Measurements from ENCODE around the gene HBG2. TPM values are rescaled to one million over a fixed set of nuclear protein-coding genes. Genes with fewer than 3 reads are reported as not detected.

Gene HBG2
- polyA plus RNA-seq, 1 donor from 2014 or later: not detected

DNA sequence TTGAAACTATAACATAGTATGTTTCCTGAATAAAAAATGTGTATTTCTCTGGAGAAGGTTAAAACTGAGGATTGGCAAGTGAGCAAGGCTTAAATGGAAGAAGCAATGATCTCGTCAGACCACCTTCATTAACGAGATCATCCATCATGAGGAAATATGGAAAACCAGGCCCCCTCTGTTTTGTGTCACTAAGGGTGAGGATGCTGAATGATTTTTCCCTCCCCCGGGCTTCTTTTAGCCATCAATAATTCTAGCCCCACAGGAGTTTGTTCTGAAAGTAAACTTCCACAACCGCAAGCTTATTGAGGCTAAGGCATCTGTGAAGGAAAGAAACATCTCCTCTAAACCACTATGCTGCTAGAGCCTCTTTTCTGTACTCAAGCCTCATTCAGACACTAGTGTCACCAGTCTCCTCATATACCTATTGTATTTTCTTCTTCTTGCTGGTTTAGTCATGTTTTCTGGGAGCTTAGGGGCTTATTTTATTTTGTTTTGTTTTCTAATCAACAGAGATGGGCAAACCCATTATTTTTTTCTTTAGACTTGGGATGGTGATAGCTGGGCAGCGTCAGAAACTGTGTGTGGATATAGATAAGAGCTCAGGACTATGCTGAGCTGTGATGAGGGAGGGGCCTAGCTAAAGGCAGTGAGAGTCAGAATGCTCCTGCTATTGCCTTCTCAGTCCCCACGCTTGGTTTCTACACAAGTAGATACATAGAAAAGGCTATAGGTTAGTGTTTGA, 21.0 kb upstream of the HBG2 start:
- Histone ChIP-seq H3K27ac (ENCODE audit: low read length) (no peak overlapping the region), H3K27me3 (ENCODE audit: insufficient read depth, low read depth, low read length) (no peaks in the 10 kb centered on the region), H3K79me2 (replicated peaks; ENCODE audit: insufficient read depth, low read length) (no peaks in the 10 kb centered on the region), H3K9ac (ENCODE audit: low read length) (no peak overlapping the region), H3K9me2 (ENCODE audit: insufficient read depth, low read length) (no peaks in the 10 kb centered on the region), H2AFZ (ENCODE audit: low read depth, low read length) (no peak overlapping the region), H3F3A (ENCODE audit: insufficient read depth, low read length, poor library complexity, severe bottlenecking) (no peaks in the 10 kb centered on the region), H3K36me3 (ENCODE audit: insufficient read depth, low read length) (no peaks in the 10 kb centered on the region), H3K4me2 (ENCODE audit: low read length) (no peak overlapping the region), H3K9me3 (ENCODE audit: low read length) (no peaks in the 10 kb centered on the region), H3K4me3 (ENCODE audit: low read length) (no peak overlapping the region), H4K20me1 (ENCODE audit: insufficient read depth) (no peaks in the 10 kb centered on the region)
- no peak for TF ChIP-seq SMC3 (conservative IDR thresholded peaks at IDR 0.05; ENCODE audit: poor library complexity)
- no peak for TF ChIP-seq POLR2AphosphoS5 (IDR thresholded peaks at IDR 0.05)
- TF ChIP-seq, protein P1, sequence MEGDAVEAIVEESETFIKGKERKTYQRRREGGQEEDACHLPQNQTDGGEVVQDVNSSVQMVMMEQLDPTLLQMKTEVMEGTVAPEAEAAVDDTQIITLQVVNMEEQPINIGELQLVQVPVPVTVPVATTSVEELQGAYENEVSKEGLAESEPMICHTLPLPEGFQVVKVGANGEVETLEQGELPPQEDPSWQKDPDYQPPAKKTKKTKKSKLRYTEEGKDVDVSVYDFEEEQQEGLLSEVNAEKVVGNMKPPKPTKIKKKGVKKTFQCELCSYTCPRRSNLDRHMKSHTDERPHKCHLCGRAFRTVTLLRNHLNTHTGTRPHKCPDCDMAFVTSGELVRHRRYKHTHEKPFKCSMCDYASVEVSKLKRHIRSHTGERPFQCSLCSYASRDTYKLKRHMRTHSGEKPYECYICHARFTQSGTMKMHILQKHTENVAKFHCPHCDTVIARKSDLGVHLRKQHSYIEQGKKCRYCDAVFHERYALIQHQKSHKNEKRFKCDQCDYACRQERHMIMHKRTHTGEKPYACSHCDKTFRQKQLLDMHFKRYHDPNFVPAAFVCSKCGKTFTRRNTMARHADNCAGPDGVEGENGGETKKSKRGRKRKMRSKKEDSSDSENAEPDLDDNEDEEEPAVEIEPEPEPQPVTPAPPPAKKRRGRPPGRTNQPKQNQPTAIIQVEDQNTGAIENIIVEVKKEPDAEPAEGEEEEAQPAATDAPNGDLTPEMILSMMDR (IDR thresholded peaks at IDR 0.05; ENCODE audit: poor library complexity, severe bottlenecking): no peak
- TF ChIP-seq TAF1 (IDR thresholded peaks at IDR 0.05; ENCODE audit: low read depth): no peak
- TF ChIP-seq RAD21 (conservative IDR thresholded peaks at IDR 0.05): no peak
- no peak for TF ChIP-seq EP300 (conservative IDR thresholded peaks at IDR 0.05; ENCODE audit: poor library complexity, severe bottlenecking)
- TF ChIP-seq, protein P2, sequence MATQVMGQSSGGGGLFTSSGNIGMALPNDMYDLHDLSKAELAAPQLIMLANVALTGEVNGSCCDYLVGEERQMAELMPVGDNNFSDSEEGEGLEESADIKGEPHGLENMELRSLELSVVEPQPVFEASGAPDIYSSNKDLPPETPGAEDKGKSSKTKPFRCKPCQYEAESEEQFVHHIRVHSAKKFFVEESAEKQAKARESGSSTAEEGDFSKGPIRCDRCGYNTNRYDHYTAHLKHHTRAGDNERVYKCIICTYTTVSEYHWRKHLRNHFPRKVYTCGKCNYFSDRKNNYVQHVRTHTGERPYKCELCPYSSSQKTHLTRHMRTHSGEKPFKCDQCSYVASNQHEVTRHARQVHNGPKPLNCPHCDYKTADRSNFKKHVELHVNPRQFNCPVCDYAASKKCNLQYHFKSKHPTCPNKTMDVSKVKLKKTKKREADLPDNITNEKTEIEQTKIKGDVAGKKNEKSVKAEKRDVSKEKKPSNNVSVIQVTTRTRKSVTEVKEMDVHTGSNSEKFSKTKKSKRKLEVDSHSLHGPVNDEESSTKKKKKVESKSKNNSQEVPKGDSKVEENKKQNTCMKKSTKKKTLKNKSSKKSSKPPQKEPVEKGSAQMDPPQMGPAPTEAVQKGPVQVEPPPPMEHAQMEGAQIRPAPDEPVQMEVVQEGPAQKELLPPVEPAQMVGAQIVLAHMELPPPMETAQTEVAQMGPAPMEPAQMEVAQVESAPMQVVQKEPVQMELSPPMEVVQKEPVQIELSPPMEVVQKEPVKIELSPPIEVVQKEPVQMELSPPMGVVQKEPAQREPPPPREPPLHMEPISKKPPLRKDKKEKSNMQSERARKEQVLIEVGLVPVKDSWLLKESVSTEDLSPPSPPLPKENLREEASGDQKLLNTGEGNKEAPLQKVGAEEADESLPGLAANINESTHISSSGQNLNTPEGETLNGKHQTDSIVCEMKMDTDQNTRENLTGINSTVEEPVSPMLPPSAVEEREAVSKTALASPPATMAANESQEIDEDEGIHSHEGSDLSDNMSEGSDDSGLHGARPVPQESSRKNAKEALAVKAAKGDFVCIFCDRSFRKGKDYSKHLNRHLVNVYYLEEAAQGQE (IDR thresholded peaks at IDR 0.05; ENCODE audit: borderline replicate concordance): no peak
- no peak for TF ChIP-seq EZH2 (IDR thresholded peaks at IDR 0.05; ENCODE audit: borderline replicate concordance, insufficient read depth, low read length, poor library complexity, severe bottlenecking)
- no peak for TF ChIP-seq MXI1 (conservative IDR thresholded peaks at IDR 0.05; ENCODE audit: poor library complexity, severe bottlenecking)

DNA sequence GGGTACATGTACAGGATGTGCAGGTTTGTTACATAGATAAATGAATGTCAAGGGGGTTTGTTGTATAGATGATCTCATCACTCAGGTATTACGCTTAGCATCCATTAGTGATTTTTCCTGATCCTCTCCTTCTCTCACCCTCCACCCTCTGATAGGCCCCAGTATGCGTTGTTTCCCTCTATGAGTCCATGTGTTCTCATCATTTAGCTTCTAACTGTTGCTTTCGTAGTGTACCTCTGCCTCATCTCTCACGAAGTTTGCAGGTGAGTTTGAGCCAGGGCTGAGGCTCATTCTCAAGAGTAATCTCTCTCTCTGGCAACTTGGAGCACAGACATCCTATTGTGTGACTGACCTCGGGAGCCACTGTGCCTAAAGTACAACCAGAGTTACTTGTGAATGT, 19.8 kb upstream of the HBG2 start:
- no peaks in the 10 kb centered on the region for H3K36me3 ChIP-seq (ENCODE audit: insufficient read depth, low read length)
- H4K20me1 ChIP-seq (ENCODE audit: insufficient read depth): no peaks in the 10 kb centered on the region
- no peaks in the 10 kb centered on the region for H3K27me3 ChIP-seq (ENCODE audit: insufficient read depth, low read depth, low read length)
- no peaks in the 10 kb centered on the region for H3K79me2 ChIP-seq (replicated peaks; ENCODE audit: insufficient read depth, low read length)
- H3K9me2 ChIP-seq (ENCODE audit: insufficient read depth, low read length): no peaks in the 10 kb centered on the region
- H2AFZ ChIP-seq (ENCODE audit: low read depth, low read length): no peak overlapping the region
- H3K4me3 ChIP-seq (ENCODE audit: low read length): no peak overlapping the region
- H3K4me2 ChIP-seq (ENCODE audit: low read length): no peak overlapping the region
- no peaks in the 10 kb centered on the region for H3K9me3 ChIP-seq (ENCODE audit: low read length)
- no peak overlapping the region for H3K9ac ChIP-seq (ENCODE audit: low read length)
- TF ChIP-seq MXI1 (conservative IDR thresholded peaks at IDR 0.05; ENCODE audit: poor library complexity, severe bottlenecking): no peak
- TF ChIP-seq POLR2AphosphoS5 (IDR thresholded peaks at IDR 0.05): no peak
- no peak overlapping the region for H3K27ac ChIP-seq (ENCODE audit: low read length)
- H3F3A ChIP-seq (ENCODE audit: insufficient read depth, low read length, poor library complexity, severe bottlenecking): no peaks in the 10 kb centered on the region
